SK-N-SH treated with all-trans-retinoic acid at 6 μM for 48 hours (cell line): ENCODE results near the gene AMIGO1.

ENCODE experiments used
- ARNTL ChIP-seq: fragments of 450-650 bp; formaldehyde crosslinking; IDR thresholded peaks from 2 replicates; pipeline ENCODE4 v1.5.0; 2020; ENCODE audit warnings: low read depth, mild to moderate bottlenecking, moderate library complexity, borderline replicate concordance
- OSR1 ChIP-seq: fragments of 250-450 bp; sonication (Bioruptor Pico); IDR thresholded peaks from 2 replicates; pipeline ENCODE4 v1.8.0; 2022; ENCODE audit warnings: moderate library complexity, mild to moderate bottlenecking, inconsistent platforms
- RARB ChIP-seq: fragments of 250-450 bp; sonication (Bioruptor Pico); IDR thresholded peaks from 2 replicates; pipeline ENCODE4 v1.8.0; 2021; ENCODE audit warnings: mild to moderate bottlenecking, moderate library complexity
- TOX ChIP-seq: fragments of 250-450 bp; sonication (Bioruptor Pico); IDR thresholded peaks from 2 replicates; pipeline ENCODE4 v1.8.0; 2021; ENCODE audit warnings: mild to moderate bottlenecking, moderate library complexity, borderline replicate concordance
- ZFP3 ChIP-seq: fragments of 250-450 bp; sonication (Bioruptor Pico); IDR thresholded peaks from 2 replicates; pipeline ENCODE4 v1.5.0; 2020; ENCODE audit warnings: mild to moderate bottlenecking, moderate library complexity
- ZFP30 ChIP-seq: fragments of 450-650 bp; formaldehyde crosslinking; IDR thresholded peaks from 2 replicates; pipeline ENCODE4 v1.5.0; 2022; ENCODE audit warnings: mild to moderate bottlenecking, moderate library complexity
- ZNF565 ChIP-seq: fragments of 450-650 bp; formaldehyde crosslinking; conservative IDR thresholded peaks from 2 replicates; pipeline ENCODE4 v1.5.0; 2020; ENCODE audit warnings: low read depth, mild to moderate bottlenecking, moderate library complexity
- ZNF70 ChIP-seq: fragments of 450-650 bp; formaldehyde crosslinking; IDR thresholded peaks from 2 replicates; pipeline ENCODE4 v1.5.0; 2020; ENCODE audit warnings: mild to moderate bottlenecking, moderate library complexity
- TF ChIP-seq, protein P1 (sequence below): fragments of 250-450 bp; sonication (Bioruptor Pico); IDR thresholded peaks from 2 replicates; pipeline ENCODE4 v1.8.0; 2020; ENCODE audit warnings: mild to moderate bottlenecking, moderate library complexity, borderline replicate concordance
- TF ChIP-seq, protein P2 (sequence below): fragments of 250-450 bp; sonication (Bioruptor Pico); IDR thresholded peaks from 2 replicates; pipeline ENCODE4 v1.8.0; 2021; ENCODE audit warnings: low read depth, mild to moderate bottlenecking, moderate library complexity, borderline replicate concordance

DNA sequence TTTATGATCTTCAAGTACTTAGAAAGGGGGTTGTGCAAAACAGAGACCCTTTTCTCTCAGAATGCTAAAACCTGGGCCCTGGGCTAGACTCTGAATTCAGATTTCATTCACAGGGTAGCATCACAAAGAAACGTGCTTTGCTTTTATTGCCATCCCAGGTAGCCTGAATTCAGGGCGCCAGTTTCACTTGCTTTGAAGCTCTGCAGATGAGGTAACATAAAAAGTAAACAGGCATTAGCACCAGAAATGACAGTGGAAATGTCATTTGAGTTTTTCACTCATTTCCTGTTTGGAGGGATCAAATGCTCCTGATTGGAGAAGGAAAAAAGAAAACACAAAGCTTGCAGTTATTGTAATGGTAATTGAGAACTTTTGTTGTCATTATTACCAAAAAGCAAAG is 40.6 kb downstream of the AMIGO1 start:
- TF ChIP-seq ARNTL (no peak), TOX (CRISPR knock-in tag) (no peak), RARB (no peak), ZNF70 (no peak), ZFP3 (CRISPR knock-in tag) (no peak), ZNF565 (CRISPR knock-in tag) (no peak), ZFP30 (CRISPR knock-in tag) (no peak), OSR1 (CRISPR knock-in tag) (no peak)
- TF ChIP-seq, protein P1, sequence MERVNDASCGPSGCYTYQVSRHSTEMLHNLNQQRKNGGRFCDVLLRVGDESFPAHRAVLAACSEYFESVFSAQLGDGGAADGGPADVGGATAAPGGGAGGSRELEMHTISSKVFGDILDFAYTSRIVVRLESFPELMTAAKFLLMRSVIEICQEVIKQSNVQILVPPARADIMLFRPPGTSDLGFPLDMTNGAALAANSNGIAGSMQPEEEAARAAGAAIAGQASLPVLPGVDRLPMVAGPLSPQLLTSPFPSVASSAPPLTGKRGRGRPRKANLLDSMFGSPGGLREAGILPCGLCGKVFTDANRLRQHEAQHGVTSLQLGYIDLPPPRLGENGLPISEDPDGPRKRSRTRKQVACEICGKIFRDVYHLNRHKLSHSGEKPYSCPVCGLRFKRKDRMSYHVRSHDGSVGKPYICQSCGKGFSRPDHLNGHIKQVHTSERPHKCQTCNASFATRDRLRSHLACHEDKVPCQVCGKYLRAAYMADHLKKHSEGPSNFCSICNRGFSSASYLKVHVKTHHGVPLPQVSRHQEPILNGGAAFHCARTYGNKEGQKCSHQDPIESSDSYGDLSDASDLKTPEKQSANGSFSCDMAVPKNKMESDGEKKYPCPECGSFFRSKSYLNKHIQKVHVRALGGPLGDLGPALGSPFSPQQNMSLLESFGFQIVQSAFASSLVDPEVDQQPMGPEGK (CRISPR knock-in tag), result no peak
- TF ChIP-seq, protein P2, sequence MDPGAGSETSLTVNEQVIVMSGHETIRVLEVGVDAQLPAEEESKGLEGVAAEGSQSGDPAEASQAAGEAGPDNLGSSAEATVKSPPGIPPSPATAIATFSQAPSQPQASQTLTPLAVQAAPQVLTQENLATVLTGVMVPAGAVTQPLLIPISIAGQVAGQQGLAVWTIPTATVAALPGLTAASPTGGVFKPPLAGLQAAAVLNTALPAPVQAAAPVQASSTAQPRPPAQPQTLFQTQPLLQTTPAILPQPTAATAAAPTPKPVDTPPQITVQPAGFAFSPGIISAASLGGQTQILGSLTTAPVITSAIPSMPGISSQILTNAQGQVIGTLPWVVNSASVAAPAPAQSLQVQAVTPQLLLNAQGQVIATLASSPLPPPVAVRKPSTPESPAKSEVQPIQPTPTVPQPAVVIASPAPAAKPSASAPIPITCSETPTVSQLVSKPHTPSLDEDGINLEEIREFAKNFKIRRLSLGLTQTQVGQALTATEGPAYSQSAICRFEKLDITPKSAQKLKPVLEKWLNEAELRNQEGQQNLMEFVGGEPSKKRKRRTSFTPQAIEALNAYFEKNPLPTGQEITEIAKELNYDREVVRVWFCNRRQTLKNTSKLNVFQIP (CRISPR knock-in tag), result no peak
